Measurements from ENCODE around the gene RNF182.
"Not testable (repeated sequence)": the region's sequence is repeated elsewhere in the genome, so short reads cannot be mapped to it uniquely, and the experiment has no call there.

RNF182 gene

GRCh38 chr6:13924949-13925881, at the start of gene RNF182:
Gene RNF182, plus strand, starts transcription at chr6:13924952. Its CDS starts 52,168 bp downstream, at chr6:13977120.
- DNase-seq, result peak; percentile 57

GRCh38 chr6:13877051-13877450, 47.7 kb upstream of the RNF182 start:
- no peak for DNase-seq

GRCh38 chr6:13880061-13880663, 44.6 kb upstream of the RNF182 start:
- not testable (repeated sequence) for DNase-seq

GRCh38 chr6:13881621-13882165, 43.1 kb upstream of the RNF182 start:
- DNase-seq, result no peak

GRCh38 chr6:13883966-13884365, 40.8 kb upstream of the RNF182 start:
- DNase-seq, result no peak

- DNase-seq, result no peak
Measured at GRCh38 chr6:13884397-13884796, 40.4 kb upstream of the RNF182 start.

- no peak for DNase-seq
Measured at GRCh38 chr6:13885601-13886000, 39.2 kb upstream of the RNF182 start.

GRCh38 chr6:13886949-13887348, 37.8 kb upstream of the RNF182 start:
- DNase-seq, result no peak

- no peak for DNase-seq
Measured at GRCh38 chr6:13892017-13892645, 32.6 kb upstream of the RNF182 start.

GRCh38 chr6:13902922-13903321, 21.8 kb upstream of the RNF182 start:
- no peak for DNase-seq

GRCh38 chr6:13903364-13903763, 21.4 kb upstream of the RNF182 start:
- no peak for DNase-seq

GRCh38 chr6:13907001-13907350, 17.8 kb upstream of the RNF182 start:
- no peak for DNase-seq

GRCh38 chr6:13907614-13908215, 17.0 kb upstream of the RNF182 start:
- DNase-seq, result no peak

GRCh38 chr6:13908955-13909381, 15.8 kb upstream of the RNF182 start:
- DNase-seq, result peak; percentile 60

GRCh38 chr6:13910443-13910842, 14.3 kb upstream of the RNF182 start:
- DNase-seq, result no peak

GRCh38 chr6:13911337-13911736, 13.4 kb upstream of the RNF182 start:
- no peak for DNase-seq

- no peak for DNase-seq
Measured at GRCh38 chr6:13913226-13914001, 11.3 kb upstream of the RNF182 start.

GRCh38 chr6:13914351-13914750, 10.4 kb upstream of the RNF182 start:
- no peak for DNase-seq

GRCh38 chr6:13915561-13916229, 9.1 kb upstream of the RNF182 start:
- no peak for DNase-seq

GRCh38 chr6:13916230-13916944, 8.4 kb upstream of the RNF182 start:
- DNase-seq, result no peak

- DNase-seq, result no peak
Measured at GRCh38 chr6:13917141-13917540, 7.6 kb upstream of the RNF182 start.
